Left lobe of liver (tissue), 2 donors: ENCODE results near the gene B3GNT2. TPM values are rescaled to one million over a fixed set of nuclear protein-coding genes. Genes with fewer than 3 reads are reported as not detected.
"Not testable (repeated sequence)": the region's sequence is repeated elsewhere in the genome, so short reads cannot be mapped to it uniquely, and the experiment has no call there.

Experiments used
- ATAC-seq: fragments of 200-7000 bp; cut with Tn5 transposase; one replicate; pipeline ENCODE4 v1.9.1; 2020; ENCODE audit warnings: mild to moderate bottlenecking, moderate library complexity
- DNase-seq: peaks from one replicate; pipeline ENCODE4 v3.0.0-alpha.2; 2020; ENCODE audit warnings: low spot score
- total RNA-seq: library from RNA; stranded (reverse); gene quantifications from one replicate; pipeline ENCODE4 v1.2.1, GENCODE V29; 2021
- donor health status: DM: no; HTN: no; CAD: no; lungs with moderate emphysema.
- donor health status: DM: no; HTN: yes; CAD: no.

Gene B3GNT2
- total RNA-seq, result 9.7 TPM

GRCh38 chr2:62195421-62196277 lies at the start of gene B3GNT2:
TSS of gene B3GNT2 (plus strand) at chr2:62196115. CDS start at chr2:62222221, 26,106 bp downstream.
- DNase-seq, result peak; percentile 87
- peak; percentile 85 for ATAC-seq

- not testable (repeated sequence) for ATAC-seq, DNase-seq
Observed at GRCh38 chr2:62146790-62147189, 49.1 kb upstream of the B3GNT2 start.

- ATAC-seq (no peak), DNase-seq (no peak)
Observed at GRCh38 chr2:62147610-62148301, 48.2 kb upstream of the B3GNT2 start.

GRCh38 chr2:62149708-62150107 lies 46.2 kb upstream of the B3GNT2 start:
- ATAC-seq (no peak), DNase-seq (no peak)

- no peak for DNase-seq
- ATAC-seq, result no peak
Observed at GRCh38 chr2:62150597-62151305, 45.2 kb upstream of the B3GNT2 start.

GRCh38 chr2:62151306-62151638 lies 44.6 kb upstream of the B3GNT2 start:
- no peak for DNase-seq
- ATAC-seq, result no peak

GRCh38 chr2:62152000-62152399 lies 43.9 kb upstream of the B3GNT2 start:
- no peak for ATAC-seq
- no peak for DNase-seq

- no peak for ATAC-seq
- DNase-seq, result no peak
Observed at GRCh38 chr2:62156861-62157496, 38.9 kb upstream of the B3GNT2 start.

- ATAC-seq, result no peak
Observed at GRCh38 chr2:62158444-62159121, 37.3 kb upstream of the B3GNT2 start.

GRCh38 chr2:62160691-62161090 lies 35.2 kb upstream of the B3GNT2 start:
- not testable (repeated sequence) for ATAC-seq, DNase-seq

More at GRCh38 chr2:62158444-62159121, 37.3 kb upstream of the B3GNT2 start:
- no peak for DNase-seq

GRCh38 chr2:62163106-62163831 lies 32.6 kb upstream of the B3GNT2 start:
- no peak for ATAC-seq
- DNase-seq, result no peak

- ATAC-seq (no peak), DNase-seq (no peak)
Observed at GRCh38 chr2:62163834-62164233, 32.1 kb upstream of the B3GNT2 start.

- DNase-seq (no peak), ATAC-seq (no peak)
Observed at GRCh38 chr2:62175728-62176127, 20.2 kb upstream of the B3GNT2 start.

- DNase-seq, result no peak
- peak; percentile 75 for ATAC-seq
Observed at GRCh38 chr2:62176801-62177200, 19.1 kb upstream of the B3GNT2 start.

GRCh38 chr2:62177392-62178049 lies 18.4 kb upstream of the B3GNT2 start:
- DNase-seq (no peak), ATAC-seq (no peak)

GRCh38 chr2:62178741-62179271 lies 17.1 kb upstream of the B3GNT2 start:
- DNase-seq (no peak), ATAC-seq (no peak)

- no peak for ATAC-seq
- no peak for DNase-seq
Observed at GRCh38 chr2:62180975-62181374, 14.9 kb upstream of the B3GNT2 start.

- no peak for ATAC-seq
- no peak for DNase-seq
Observed at GRCh38 chr2:62181843-62182242, 14.1 kb upstream of the B3GNT2 start.
